Measurements from ENCODE around the gene PCID2. TPM values are rescaled to one million over a fixed set of nuclear protein-coding genes. Genes with fewer than 3 reads are reported as not detected.

The PCID2 gene
- total and polyA plus RNA-seq, 2 experiments from 2014 or later: 52.4 to 57.6 TPM

GRCh38 chr13:113137691-113138298 is 70.7 kb downstream of the PCID2 start:
- Histone ChIP-seq H3K27ac (no peak overlapping the region), H3K4me1 (ENCODE audit: low read depth) (no peaks in the 10 kb centered on the region), H3K36me3 (no peaks in the 10 kb centered on the region), H3K4me3 (no peak overlapping the region), H3K9me3 (ENCODE audit: low read depth) (no peaks in the 10 kb centered on the region), H3K27me3 (peaks cover 49% of the 10 kb centered on the region)
- DNase-seq (ENCODE audit: low read depth in 1 of 2, low spot score in 1 of 2): no peak
- no peak for TF ChIP-seq CTCF (IDR thresholded peaks at IDR 0.05; ENCODE audit: low read depth, low read length)

GRCh38 chr13:113135281-113135760 is 73.1 kb downstream of the PCID2 start:
- no peaks in the 10 kb centered on the region for H3K36me3 ChIP-seq
- no peak for TF ChIP-seq CTCF (IDR thresholded peaks at IDR 0.05; ENCODE audit: low read depth, low read length)
- peaks cover 16% of the 10 kb centered on the region for H3K4me1 ChIP-seq (ENCODE audit: low read depth)
- DNase-seq (ENCODE audit: low read depth in 1 of 2, low spot score in 1 of 2): no peak
- H3K9me3 ChIP-seq (ENCODE audit: low read depth): no peaks in the 10 kb centered on the region
- H3K4me3 ChIP-seq: no peak overlapping the region
- no peak overlapping the region for H3K27ac ChIP-seq
- peaks cover 42% of the 10 kb centered on the region for H3K27me3 ChIP-seq

GRCh38 chr13:113129921-113130750 is 78.3 kb downstream of the PCID2 start:
- Histone ChIP-seq H3K4me1 (ENCODE audit: low read depth) (peaks cover 16% of the 10 kb centered on the region), H3K4me3 (no peak overlapping the region), H3K27ac (no peak overlapping the region), H3K9me3 (ENCODE audit: low read depth) (no peaks in the 10 kb centered on the region), H3K36me3 (no peaks in the 10 kb centered on the region), H3K27me3 (peaks cover 42% of the 10 kb centered on the region)
- TF ChIP-seq CTCF (IDR thresholded peaks at IDR 0.05; ENCODE audit: low read depth, low read length): no peak
- DNase-seq (ENCODE audit: low read depth in 1 of 2, low spot score in 1 of 2): peak in 1 of 2 donors; percentile 75

- no peaks in the 10 kb centered on the region for H3K36me3 ChIP-seq
- DNase-seq (ENCODE audit: low read depth in 1 of 2, low spot score in 1 of 2): no peak
- H3K4me3 ChIP-seq: no peak overlapping the region
- H3K27ac ChIP-seq: no peak overlapping the region
- peaks cover 16% of the 10 kb centered on the region for H3K4me1 ChIP-seq (ENCODE audit: low read depth)
- no peak for TF ChIP-seq CTCF (IDR thresholded peaks at IDR 0.05; ENCODE audit: low read depth, low read length)
- H3K9me3 ChIP-seq (ENCODE audit: low read depth): no peaks in the 10 kb centered on the region
- peaks cover 40% of the 10 kb centered on the region for H3K27me3 ChIP-seq
Measured at GRCh38 chr13:113129480-113129879, 79.0 kb downstream of the PCID2 start.

Other genes with a start within 250 kb of the PCID2 start
- gene MCF2L, start 239.5 kb downstream of the PCID2 start, total RNA-seq: 32.0 and 38.6 TPM in 2 replicates
- 23.7 and 27.6 TPM in 2 replicates for gene MCF2L, start 239.5 kb downstream of the PCID2 start, polyA plus RNA-seq
- 0.83 and 1.2 TPM in 2 replicates for gene F7, start 102.9 kb downstream of the PCID2 start, total RNA-seq
- gene F7, start 102.9 kb downstream of the PCID2 start, polyA plus RNA-seq: not detected in 2 replicates
- 5.5 and 6.6 TPM in 2 replicates for gene F10, start 85.9 kb downstream of the PCID2 start, total RNA-seq
- gene F10, start 85.9 kb downstream of the PCID2 start, polyA plus RNA-seq: 4.0 and 6.6 TPM in 2 replicates
- gene PROZ, start 50.0 kb downstream of the PCID2 start, total RNA-seq: not detected in 2 replicates
- 0.37 and 0.42 TPM in 2 replicates for gene PROZ, start 50.0 kb downstream of the PCID2 start, polyA plus RNA-seq
- 89.3 and 127 TPM in 2 replicates for gene CUL4A, start 944 bp upstream of the PCID2 start, total RNA-seq
- 57.7 and 71.1 TPM in 2 replicates for gene CUL4A, start 944 bp upstream of the PCID2 start, polyA plus RNA-seq
- 43.8 and 68.6 TPM in 2 replicates for gene LAMP1, start 88.6 kb upstream of the PCID2 start, total RNA-seq
- gene LAMP1, start 88.6 kb upstream of the PCID2 start, polyA plus RNA-seq: 60.8 and 83.7 TPM in 2 replicates
- gene GRTP1, start 155.5 kb upstream of the PCID2 start, total RNA-seq: 18.2 and 24.9 TPM in 2 replicates
- 20.1 and 31.6 TPM in 2 replicates for gene GRTP1, start 155.5 kb upstream of the PCID2 start, polyA plus RNA-seq
- 112 and 118 TPM in 2 replicates for gene ADPRHL1, start 244.8 kb upstream of the PCID2 start, total RNA-seq
- gene ADPRHL1, start 244.8 kb upstream of the PCID2 start, polyA plus RNA-seq: 77.3 and 78.2 TPM in 2 replicates

All from cardiac muscle cell (in vitro differentiated cells and primary cell).